ENCODE measurements around the gene ZNF599. TPM values are rescaled to one million over a fixed set of nuclear protein-coding genes. Genes with fewer than 3 reads are reported as not detected.

The ZNF599 gene
- total RNA-seq, 1 experiment from 2014 or later: 6.6 TPM

- no peak for DNase-seq (ENCODE audit: low spot score)
Observed at GRCh38 chr19:34744896-34745690, 27.9 kb downstream of the ZNF599 start.

GRCh38 chr19:34734537-34735103, 38.4 kb downstream of the ZNF599 start:
- DNase-seq (ENCODE audit: low spot score): no peak

- DNase-seq (ENCODE audit: low spot score): no peak
Observed at GRCh38 chr19:34733746-34734536, 39.1 kb downstream of the ZNF599 start, which contains the start of gene ZNF181. Gene ZNF181, plus strand, starts transcription at chr19:34734243. Its CDS starts 795 bp downstream, at chr19:34735038.

GRCh38 chr19:34733266-34733745, 39.7 kb downstream of the ZNF599 start:
- no peak for DNase-seq (ENCODE audit: low spot score)

GRCh38 chr19:34732612-34733211, 40.3 kb downstream of the ZNF599 start:
- no peak for DNase-seq (ENCODE audit: low spot score)

- no peak for DNase-seq (ENCODE audit: low spot score)
Observed at GRCh38 chr19:34731964-34732363, 41.1 kb downstream of the ZNF599 start.

- DNase-seq (ENCODE audit: low spot score): no peak
Observed at GRCh38 chr19:34731019-34731829, 41.8 kb downstream of the ZNF599 start.

GRCh38 chr19:34725400-34725799, 47.6 kb downstream of the ZNF599 start:
- DNase-seq (ENCODE audit: low spot score): no peak

GRCh38 chr19:34722353-34722752, 50.7 kb downstream of the ZNF599 start:
- DNase-seq (ENCODE audit: low spot score): no peak

- DNase-seq (ENCODE audit: low spot score): no peak
Observed at GRCh38 chr19:34715357-34715756, 57.7 kb downstream of the ZNF599 start.

- no peak for DNase-seq (ENCODE audit: low spot score)
Observed at GRCh38 chr19:34713262-34713637, 59.8 kb downstream of the ZNF599 start.

- DNase-seq (ENCODE audit: low spot score): peak; percentile 71
Observed at GRCh38 chr19:34712395-34713261, 60.4 kb downstream of the ZNF599 start.

- DNase-seq (ENCODE audit: low spot score): no peak
Observed at GRCh38 chr19:34711890-34712289, 61.1 kb downstream of the ZNF599 start.

Other genes with a start within 250 kb of the ZNF599 start
- not detected in 2 replicates for gene SCGB2B2, start 96.1 kb downstream of the ZNF599 start, total RNA-seq (2014; rRNA removed; shearing (Covaris generic))
- 0.77 and 2.5 TPM in 2 replicates for gene ZNF302, start 95.5 kb downstream of the ZNF599 start, total RNA-seq (2014; rRNA removed; shearing (Covaris generic))
- gene ZNF181, start 39.0 kb downstream of the ZNF599 start, total RNA-seq (2014; rRNA removed; shearing (Covaris generic)): 0.05 TPM in 1 of 2 replicates, not detected in the other
- gene ZNF30, start 153.7 kb upstream of the ZNF599 start, total RNA-seq (2014; rRNA removed; shearing (Covaris generic)): 1.3 and 2.8 TPM in 2 replicates
- gene ZNF792, start 191.0 kb upstream of the ZNF599 start, total RNA-seq (2014; rRNA removed; shearing (Covaris generic)): 1.1 and 1.5 TPM in 2 replicates
- 20.2 and 26.9 TPM in 2 replicates for gene GRAMD1A, start 227.1 kb upstream of the ZNF599 start, total RNA-seq (2014; rRNA removed; shearing (Covaris generic))

Data from A172 (cell line).